GM21528 (cell line): ENCODE results near the gene NPEPL1.

Source experiments
- ATAC-seq: cut with Tn5 transposase; IDR thresholded peaks from one replicate; pipeline ENCODE4 v1.9.1; 2021; ENCODE audit warnings: mild to moderate bottlenecking, moderate library complexity; ENCODE audit not compliant: unreplicated experiment, low FRiP score

NPEPL1 gene

GRCh38 chr20:58698741-58699622 lies 6.4 kb downstream of the NPEPL1 start:
- no peak for ATAC-seq

- ATAC-seq: no peak
Observed at GRCh38 chr20:58699623-58700107, 7.1 kb downstream of the NPEPL1 start.

GRCh38 chr20:58700121-58700821 lies 7.7 kb downstream of the NPEPL1 start:
- no peak for ATAC-seq

- no peak for ATAC-seq
Observed at GRCh38 chr20:58700823-58701222, 8.2 kb downstream of the NPEPL1 start.

- ATAC-seq: no peak
Observed at GRCh38 chr20:58701431-58702160, 9.0 kb downstream of the NPEPL1 start.

GRCh38 chr20:58702161-58702510 lies 9.5 kb downstream of the NPEPL1 start:
- no peak for ATAC-seq

GRCh38 chr20:58702859-58703648 lies 10.5 kb downstream of the NPEPL1 start:
- no peak for ATAC-seq

- no peak for ATAC-seq
Observed at GRCh38 chr20:58703765-58704371, 11.3 kb downstream of the NPEPL1 start.

- ATAC-seq: no peak
Observed at GRCh38 chr20:58705208-58705926, 12.8 kb downstream of the NPEPL1 start.

GRCh38 chr20:58706150-58706892 lies 13.7 kb downstream of the NPEPL1 start:
- ATAC-seq: no peak

GRCh38 chr20:58706975-58707681 lies 14.5 kb downstream of the NPEPL1 start:
- ATAC-seq: no peak

GRCh38 chr20:58707770-58708169 lies 15.2 kb downstream of the NPEPL1 start:
- ATAC-seq: no peak

- ATAC-seq: no peak
Observed at GRCh38 chr20:58708246-58708931, 15.8 kb downstream of the NPEPL1 start.

- no peak for ATAC-seq
Observed at GRCh38 chr20:58709013-58709702, 16.6 kb downstream of the NPEPL1 start.

GRCh38 chr20:58709703-58710039 lies 17.1 kb downstream of the NPEPL1 start:
- ATAC-seq: no peak

GRCh38 chr20:58710481-58711265 lies 18.1 kb downstream of the NPEPL1 start:
- ATAC-seq: no peak
